Hepatocyte (in vitro differentiated cells): Measurements from ENCODE around the gene LCE3B. TPM values are rescaled to one million over a fixed set of nuclear protein-coding genes. Genes with fewer than 3 reads are reported as not detected.

Experiments
- DNase-seq: peaks from one replicate; pipeline ENCODE4 v3.0.0-alpha.2; 2016; ENCODE audit warnings: low spot score
- H2AFZ ChIP-seq: fragments of 200-600 bp; sonication (generic); 2 replicates; pipeline ENCODE4 v1.6.0; 2016; ENCODE audit warnings: antibody characterized with exemption, mild to moderate bottlenecking
- H3K27ac ChIP-seq: fragments of 200-600 bp; sonication (generic); 2 replicates; pipeline ENCODE4 v1.5.1; 2016; ENCODE audit warnings: mild to moderate bottlenecking
- H3K27me3 ChIP-seq: fragments of 200-600 bp; sonication (generic); 2 replicates; pipeline ENCODE4 v1.6.1; 2016
- H3K36me3 ChIP-seq: fragments of 200-600 bp; sonication (generic); replicated peaks from 2 replicates; pipeline ENCODE4 v1.5.1; 2016; ENCODE audit warnings: low read depth; ENCODE audit not compliant: insufficient read depth
- H3K4me1 ChIP-seq: fragments of 200-600 bp; sonication (generic); 2 replicates; pipeline ENCODE4 v1.5.1; 2016; ENCODE audit warnings: mild to moderate bottlenecking, moderate library complexity; ENCODE audit not compliant: insufficient read depth
- H3K4me2 ChIP-seq: fragments of 200-600 bp; sonication (generic); 2 replicates; pipeline ENCODE4 v1.6.0; 2016
- H3K4me3 ChIP-seq: fragments of 200-600 bp; sonication (generic); 2 replicates; pipeline ENCODE4 v1.5.1; 2016; ENCODE audit warnings: mild to moderate bottlenecking
- H3K79me2 ChIP-seq: fragments of 200-600 bp; sonication (generic); 2 replicates; pipeline ENCODE4 v1.6.0; 2017; ENCODE audit warnings: mild to moderate bottlenecking
- H3K9me2 ChIP-seq: fragments of 200-600 bp; sonication (generic); replicated peaks from 2 replicates; pipeline ENCODE4 v1.6.0; 2017; ENCODE audit warnings: mild to moderate bottlenecking; ENCODE audit not compliant: insufficient read depth
- H3K9me3 ChIP-seq: fragments of 200-600 bp; sonication (generic); 2 replicates; pipeline ENCODE4 v1.5.1; 2016; ENCODE audit warnings: low read depth, mild to moderate bottlenecking
- H4K20me1 ChIP-seq: fragments of 200-600 bp; sonication (generic); 2 replicates; pipeline ENCODE4 v1.6.0; 2016; ENCODE audit warnings: mild to moderate bottlenecking; ENCODE audit not compliant: insufficient read depth, poor library complexity, severe bottlenecking
- CTCF ChIP-seq: fragments of 200-600 bp; sonication (generic); IDR thresholded peaks from 2 replicates; pipeline ENCODE4 v1.5.1; 2016; ENCODE audit warnings: antibody characterized with exemption, mild to moderate bottlenecking; ENCODE audit not compliant: poor library complexity
- EZH2 ChIP-seq: fragments of 200-600 bp; sonication (generic); IDR thresholded peaks from 2 replicates; pipeline ENCODE4 v1.6.1; 2016; ENCODE audit warnings: antibody characterized with exemption, mild to moderate bottlenecking, borderline replicate concordance
- EZH2phosphoT487 ChIP-seq: fragments of 200-600 bp; sonication (generic); IDR thresholded peaks from one replicate; pipeline ENCODE4 v1.6.1; 2018; ENCODE audit warnings: antibody characterized with exemption, mild to moderate bottlenecking, low read depth, moderate library complexity; ENCODE audit not compliant: unreplicated experiment, severe bottlenecking
- WGBS: methylation state at CpG from one replicate; pipeline ENCODE4 v1.1.6; 2016; ENCODE audit warnings: low lambda C conversion rate; ENCODE audit errors: missing lambda C conversion rate; 5-methylcytosine and 5-hydroxymethylcytosine counted together
- polyA plus RNA-seq: library from polyadenylated mRNA; unstranded; fragments of >200 nt; fragmentation: Nextera tagmentation; extraction: Ambion mirVana; gene quantifications from 2 replicates; pipeline ENCODE4 v1.2.1, GENCODE V29; 2016
- small RNA-seq: library from RNA; depleted of rRNA; stranded (forward); fragments of <200 nt; gene quantifications from one replicate; pipeline ENCODE3, GENCODE V24; 2014
- total RNA-seq: library from RNA; depleted of rRNA; stranded (reverse); fragments of >200 nt; gene quantifications from 2 replicates; pipeline ENCODE4 v1.2.3, GENCODE V29; 2014

Gene LCE3B
- total and polyA plus RNA-seq, 2 experiments from 2014 or later: not detected

GRCh38 chr1:152657677-152658076 is 44.1 kb downstream of the LCE3B start:
- Histone ChIP-seq H3K27ac (no peak overlapping the region), H3K79me2 (no peaks in the 10 kb centered on the region), H3K36me3 (no peaks in the 10 kb centered on the region), H3K9me3 (no peaks in the 10 kb centered on the region), H3K9me2 (no peaks in the 10 kb centered on the region), H3K4me3 (no peak overlapping the region), H2AFZ (no peak overlapping the region), H3K27me3 (no peaks in the 10 kb centered on the region), H4K20me1 (no peaks in the 10 kb centered on the region), H3K4me1 (no peaks in the 10 kb centered on the region), H3K4me2 (no peak overlapping the region)
- TF ChIP-seq EZH2 (no peak), CTCF (no peak), EZH2phosphoT487 (no peak)
- no peak for DNase-seq
- WGBS: 54% methylated on average over 4 of the region's 4 CpGs

- no peak for TF ChIP-seq EZH2phosphoT487
- 56% methylated on average over 3 of the region's 3 CpGs for WGBS
- no peak overlapping the region for H3K4me3 ChIP-seq
- no peaks in the 10 kb centered on the region for H3K27me3 ChIP-seq
- no peaks in the 10 kb centered on the region for H3K4me1 ChIP-seq
- H2AFZ ChIP-seq: no peak overlapping the region
- H3K9me3 ChIP-seq: no peaks in the 10 kb centered on the region
- no peak overlapping the region for H3K27ac ChIP-seq
- no peak for DNase-seq
- H3K4me2 ChIP-seq: no peak overlapping the region
- no peaks in the 10 kb centered on the region for H4K20me1 ChIP-seq
- H3K36me3 ChIP-seq: no peaks in the 10 kb centered on the region
- no peaks in the 10 kb centered on the region for H3K79me2 ChIP-seq
- H3K9me2 ChIP-seq: no peaks in the 10 kb centered on the region
These were observed 45.0 kb downstream of the LCE3B start for GRCh38 chr1:152658649-152659048.

- no peak for TF ChIP-seq CTCF
- no peak for TF ChIP-seq EZH2phosphoT487
- TF ChIP-seq EZH2: no peak
- H3K4me2 ChIP-seq: no peak within 1 kb of the TSS
- H2AFZ ChIP-seq: no peak within 1 kb of the TSS
- H3K36me3 ChIP-seq: no peaks in the 10 kb centered on the region
- 52% methylated on average over 3 of the region's 3 CpGs for WGBS
- no peaks in the 10 kb centered on the region for H4K20me1 ChIP-seq
- H3K27ac ChIP-seq: no peak within 1 kb of the TSS
- no peaks in the 10 kb centered on the region for H3K4me1 ChIP-seq
- H3K9me3 ChIP-seq: no peaks in the 10 kb centered on the region
- H3K4me3 ChIP-seq: no peak within 1 kb of the TSS
- no peak for DNase-seq
- no peaks in the 10 kb centered on the region for H3K9me2 ChIP-seq
- no peaks in the 10 kb centered on the region for H3K27me3 ChIP-seq
- no peaks in the 10 kb centered on the region for H3K79me2 ChIP-seq
These were observed 49.5 kb downstream of the LCE3B start, which contains the start of gene LCE2D for GRCh38 chr1:152663098-152663497. TSS of gene LCE2D (plus strand) at chr1:152663380. CDS start at chr1:152664106, 726 bp downstream.

Small RNA genes lying within 50 kb of the gene (small RNA-seq; reads per million reads assigned to genes)
- gene LCE3A: not detected
- not detected for gene LCE3B

Other genes with a start within 250 kb of the LCE3B start
- gene CRNN, start 199.5 kb upstream of the LCE3B start, total RNA-seq: not detected in 2 replicates
- not detected in 2 replicates for gene CRNN, start 199.5 kb upstream of the LCE3B start, polyA plus RNA-seq
- gene LCE5A, start 103.0 kb upstream of the LCE3B start, total RNA-seq: not detected in 2 replicates
- not detected in 2 replicates for gene LCE5A, start 103.0 kb upstream of the LCE3B start, polyA plus RNA-seq
- not detected in 2 replicates for gene CRCT1, start 99.3 kb upstream of the LCE3B start, total RNA-seq
- gene CRCT1, start 99.3 kb upstream of the LCE3B start, polyA plus RNA-seq: not detected in 2 replicates
- not detected in 2 replicates for gene LCE3E, start 47.0 kb upstream of the LCE3B start, total RNA-seq
- not detected in 2 replicates for gene LCE3E, start 47.0 kb upstream of the LCE3B start, polyA plus RNA-seq
- not detected in 2 replicates for gene LCE3D, start 33.3 kb upstream of the LCE3B start, total RNA-seq
- not detected in 2 replicates for gene LCE3D, start 33.3 kb upstream of the LCE3B start, polyA plus RNA-seq
- not detected in 2 replicates for gene LCE3C, start 13.6 kb upstream of the LCE3B start, total RNA-seq
- gene LCE3C, start 13.6 kb upstream of the LCE3B start, polyA plus RNA-seq: not detected in 2 replicates
- not detected in 2 replicates for gene LCE3A, start 9.3 kb downstream of the LCE3B start, total RNA-seq
- gene LCE3A, start 9.3 kb downstream of the LCE3B start, polyA plus RNA-seq: not detected in 2 replicates
- not detected in 2 replicates for gene LCE2D, start 49.6 kb downstream of the LCE3B start, total RNA-seq
- gene LCE2D, start 49.6 kb downstream of the LCE3B start, polyA plus RNA-seq: not detected in 2 replicates
- not detected in 2 replicates for gene LCE2C, start 61.5 kb downstream of the LCE3B start, total RNA-seq
- gene LCE2C, start 61.5 kb downstream of the LCE3B start, polyA plus RNA-seq: not detected in 2 replicates
- not detected in 2 replicates for gene LCE2B, start 72.3 kb downstream of the LCE3B start, total RNA-seq
- not detected in 2 replicates for gene LCE2B, start 72.3 kb downstream of the LCE3B start, polyA plus RNA-seq
- gene LCE2A, start 84.5 kb downstream of the LCE3B start, total RNA-seq: not detected in 2 replicates
- not detected in 2 replicates for gene LCE2A, start 84.5 kb downstream of the LCE3B start, polyA plus RNA-seq
- gene LCE4A, start 94.3 kb downstream of the LCE3B start, total RNA-seq: not detected in 2 replicates
- not detected in 2 replicates for gene LCE4A, start 94.3 kb downstream of the LCE3B start, polyA plus RNA-seq
- gene KPRP, start 144.2 kb downstream of the LCE3B start, total RNA-seq: not detected in 2 replicates
- not detected in 2 replicates for gene KPRP, start 144.2 kb downstream of the LCE3B start, polyA plus RNA-seq
- gene LCE1F, start 161.3 kb downstream of the LCE3B start, total RNA-seq: not detected in 2 replicates
- not detected in 2 replicates for gene LCE1F, start 161.3 kb downstream of the LCE3B start, polyA plus RNA-seq
- not detected in 2 replicates for gene LCE1E, start 172.4 kb downstream of the LCE3B start, total RNA-seq
- gene LCE1E, start 172.4 kb downstream of the LCE3B start, polyA plus RNA-seq: not detected in 2 replicates
- gene LCE1D, start 182.9 kb downstream of the LCE3B start, total RNA-seq: not detected in 2 replicates
- gene LCE1D, start 182.9 kb downstream of the LCE3B start, polyA plus RNA-seq: not detected in 2 replicates
- gene LCE1C, start 192.8 kb downstream of the LCE3B start, total RNA-seq: not detected in 2 replicates
- gene LCE1C, start 192.8 kb downstream of the LCE3B start, polyA plus RNA-seq: not detected in 2 replicates
- gene LCE1B, start 198.2 kb downstream of the LCE3B start, total RNA-seq: not detected in 2 replicates
- not detected in 2 replicates for gene LCE1B, start 198.2 kb downstream of the LCE3B start, polyA plus RNA-seq
- gene LCE1A, start 213.7 kb downstream of the LCE3B start, total RNA-seq: not detected in 2 replicates
- not detected in 2 replicates for gene LCE1A, start 213.7 kb downstream of the LCE3B start, polyA plus RNA-seq
- not detected in 2 replicates for gene LCE6A, start 229.0 kb downstream of the LCE3B start, total RNA-seq
- not detected in 2 replicates for gene LCE6A, start 229.0 kb downstream of the LCE3B start, polyA plus RNA-seq
- not detected in 2 replicates for gene LCE7A, start 246.2 kb downstream of the LCE3B start, total RNA-seq
- not detected in 2 replicates for gene LCE7A, start 246.2 kb downstream of the LCE3B start, polyA plus RNA-seq